ENCODE results near the gene VKORC1L1. TPM values are rescaled to one million over a fixed set of nuclear protein-coding genes. Genes with fewer than 3 reads are reported as not detected.

Gene VKORC1L1
- total and polyA plus RNA-seq, 4 donors: 9.8 to 14.6 (median 11.7) TPM

- 58% methylated on average over 2 of the region's 2 CpGs for WGBS
- no peak overlapping the region for H3K9ac ChIP-seq (ENCODE audit: low read depth in 1 of 2, low read length in 2 of 2)
- TF ChIP-seq ATF3 (IDR thresholded peaks at IDR 0.05): no peak
- peak in 1 of 2 donors; percentile 6 for TF ChIP-seq RAD21 (IDR thresholded peaks at IDR 0.05)
Observed at GRCh38 chr7:65910237-65910636, 37.4 kb downstream of the VKORC1L1 start.

GRCh38 chr7:65912237-65912636 lies 39.4 kb downstream of the VKORC1L1 start:
- 94% methylated on average over 7 of the region's 7 CpGs for WGBS
- no peak overlapping the region for H3K27ac ChIP-seq (ENCODE audit: low read depth in 1 of 2, low read length in 2 of 2)
- no peak overlapping the region for H3K9ac ChIP-seq (ENCODE audit: low read depth in 1 of 2, low read length in 2 of 2)

More at GRCh38 chr7:65910237-65910636, 37.4 kb downstream of the VKORC1L1 start:
- H3K27ac ChIP-seq (ENCODE audit: low read depth in 1 of 2, low read length in 2 of 2): no peak overlapping the region
- no peaks in the 10 kb centered on the region for H3K9me3 ChIP-seq (ENCODE audit: control insufficient read depth in 4 of 4, low read length in 3 of 4)
- H3K4me3 ChIP-seq (ENCODE audit: low read depth in 1 of 3, low read length in 3 of 3): no peak overlapping the region
- no peaks in the 10 kb centered on the region for H3K27me3 ChIP-seq (ENCODE audit: control insufficient read depth in 4 of 4, insufficient read depth in 4 of 4, low read length in 3 of 4)
- peaks cover 0 to 2% (median under 1%) of the 10 kb centered on the region in 4 donors for H3K36me3 ChIP-seq (ENCODE audit: control insufficient read depth in 4 of 4, insufficient read depth in 3 of 4, low read depth in 1 of 4, low read length in 3 of 4)
- H3K4me1 ChIP-seq (ENCODE audit: control insufficient read depth in 4 of 4, insufficient read depth in 4 of 4, low read length in 3 of 4): peaks cover 4 to 27% (median 19%) of the 10 kb centered on the region in 4 donors
- no peak for DNase-seq (ENCODE audit: low spot score)

GRCh38 chr7:65915921-65916657 lies 43.2 kb downstream of the VKORC1L1 start:
- no peak for TF ChIP-seq FOXA2 (IDR thresholded peaks at IDR 0.05)
- no peak for TF ChIP-seq RAD21 (IDR thresholded peaks at IDR 0.05)
- TF ChIP-seq ZBTB33 (IDR thresholded peaks at IDR 0.05): no peak
- no peak for TF ChIP-seq CTCF (IDR thresholded peaks at IDR 0.05; ENCODE audit: low read depth, low read length, missing input control)
- TF ChIP-seq ATF3 (IDR thresholded peaks at IDR 0.05): no peak
- TF ChIP-seq MAX (IDR thresholded peaks at IDR 0.05): no peak
- TF ChIP-seq RXRA (IDR thresholded peaks at IDR 0.05): no peak
- TF ChIP-seq SP1 (IDR thresholded peaks at IDR 0.05): no peak
- no peak for TF ChIP-seq GABPA (IDR thresholded peaks at IDR 0.05 in 1 of 2, conservative IDR thresholded peaks at IDR 0.05 in 1 of 2)
- no peak for TF ChIP-seq HNF4G (IDR thresholded peaks at IDR 0.05)
- no peak for TF ChIP-seq FOXA1 (IDR thresholded peaks at IDR 0.05)
- no peak for TF ChIP-seq HNF4A (conservative IDR thresholded peaks at IDR 0.05)
- no peak for TF ChIP-seq JUND (IDR thresholded peaks at IDR 0.05)
- TF ChIP-seq EGR1 (IDR thresholded peaks at IDR 0.05; ENCODE audit: low read depth in 2 of 2): no peak
- DNase-seq (ENCODE audit: low spot score): no peak
- Histone ChIP-seq H3K4me3 (ENCODE audit: low read depth in 1 of 3, low read length in 3 of 3) (no peak overlapping the region), H3K27me3 (ENCODE audit: control insufficient read depth in 4 of 4, insufficient read depth in 4 of 4, low read length in 3 of 4) (no peaks in the 10 kb centered on the region), H3K9ac (ENCODE audit: low read depth in 1 of 2, low read length in 2 of 2) (no peak overlapping the region), H3K4me1 (ENCODE audit: control insufficient read depth in 4 of 4, insufficient read depth in 4 of 4, low read length in 3 of 4) (no peaks in the 10 kb centered on the region), H3K27ac (ENCODE audit: low read depth in 1 of 2, low read length in 2 of 2) (no peak overlapping the region), H3K9me3 (ENCODE audit: control insufficient read depth in 4 of 4, low read length in 3 of 4) (no peaks in the 10 kb centered on the region), H3K36me3 (ENCODE audit: control insufficient read depth in 4 of 4, insufficient read depth in 3 of 4, low read depth in 1 of 4, low read length in 3 of 4) (peaks cover 0 to 3% (median 2%) of the 10 kb centered on the region in 4 donors)
- WGBS: 93% methylated on average over 8 of the region's 8 CpGs

More at GRCh38 chr7:65912237-65912636, 39.4 kb downstream of the VKORC1L1 start:
- H3K36me3 ChIP-seq (ENCODE audit: control insufficient read depth in 4 of 4, insufficient read depth in 3 of 4, low read depth in 1 of 4, low read length in 3 of 4): peaks cover 0 to 2% (median under 1%) of the 10 kb centered on the region in 4 donors
- peaks cover 2 to 15% (median 12%) of the 10 kb centered on the region in 4 donors for H3K4me1 ChIP-seq (ENCODE audit: control insufficient read depth in 4 of 4, insufficient read depth in 4 of 4, low read length in 3 of 4)
- TF ChIP-seq FOXA1 (IDR thresholded peaks at IDR 0.05): no peak
- TF ChIP-seq MAX (IDR thresholded peaks at IDR 0.05): no peak
- no peak for TF ChIP-seq JUND (IDR thresholded peaks at IDR 0.05)
- H3K27me3 ChIP-seq (ENCODE audit: control insufficient read depth in 4 of 4, insufficient read depth in 4 of 4, low read length in 3 of 4): no peaks in the 10 kb centered on the region
- no peak for DNase-seq (ENCODE audit: low spot score)
- H3K9me3 ChIP-seq (ENCODE audit: control insufficient read depth in 4 of 4, low read length in 3 of 4): no peaks in the 10 kb centered on the region
- H3K4me3 ChIP-seq (ENCODE audit: low read depth in 1 of 3, low read length in 3 of 3): no peak overlapping the region
